ENCODE results near the gene PRR5L.

The PRR5L gene

DNA sequence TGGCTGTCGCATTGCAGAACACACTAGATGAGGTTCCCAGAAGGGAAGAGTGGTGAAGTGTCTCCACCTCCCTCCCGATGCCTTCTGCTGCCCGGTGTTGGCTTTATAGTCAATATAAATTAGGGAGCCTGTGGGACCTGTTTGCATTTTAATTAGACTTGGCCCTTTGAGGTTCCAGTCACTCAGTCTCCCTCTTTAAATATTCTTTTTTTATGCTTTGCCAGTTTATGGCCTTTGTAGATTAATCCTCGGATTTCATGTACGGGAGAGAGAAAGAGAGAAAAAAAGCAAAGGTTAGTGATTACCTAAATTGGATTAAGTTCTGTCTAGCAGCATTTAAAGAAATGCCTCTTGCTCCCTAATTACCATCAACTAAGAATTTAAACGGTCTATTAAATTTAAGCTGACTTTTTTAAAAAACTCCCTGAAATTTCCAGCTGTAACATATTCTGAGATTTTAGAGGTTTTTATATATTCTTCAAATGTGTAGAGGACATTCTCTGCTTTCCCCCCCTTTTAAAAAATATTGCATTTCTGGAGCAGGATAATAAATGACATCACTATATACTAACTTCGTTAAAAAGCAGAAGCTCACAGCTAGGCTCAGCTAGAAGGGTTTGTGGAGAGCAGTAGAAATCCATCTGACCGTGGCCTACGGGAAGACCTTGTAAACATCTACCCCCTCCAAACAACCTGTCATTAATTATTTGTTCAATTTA, 84.4 kb downstream of the PRR5L start:
- DNase-seq, result no peak

DNA sequence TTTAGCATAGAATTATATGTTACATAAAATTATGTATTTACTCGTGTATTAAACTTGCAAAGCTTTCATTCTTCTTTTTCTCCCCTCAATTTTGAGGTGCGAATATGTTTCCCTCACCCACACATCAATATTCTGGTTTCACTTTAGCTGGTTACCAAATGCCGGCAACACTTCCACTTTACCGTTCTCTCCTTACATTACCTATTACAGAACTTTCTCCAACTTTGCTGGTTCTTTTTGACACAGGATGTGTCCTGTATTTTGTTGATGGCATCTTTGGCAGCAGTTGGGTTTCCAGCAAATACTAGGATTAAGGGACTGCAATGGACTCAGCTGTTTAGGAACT, 84.9 kb downstream of the PRR5L start:
- DNase-seq, result no peak

DNA sequence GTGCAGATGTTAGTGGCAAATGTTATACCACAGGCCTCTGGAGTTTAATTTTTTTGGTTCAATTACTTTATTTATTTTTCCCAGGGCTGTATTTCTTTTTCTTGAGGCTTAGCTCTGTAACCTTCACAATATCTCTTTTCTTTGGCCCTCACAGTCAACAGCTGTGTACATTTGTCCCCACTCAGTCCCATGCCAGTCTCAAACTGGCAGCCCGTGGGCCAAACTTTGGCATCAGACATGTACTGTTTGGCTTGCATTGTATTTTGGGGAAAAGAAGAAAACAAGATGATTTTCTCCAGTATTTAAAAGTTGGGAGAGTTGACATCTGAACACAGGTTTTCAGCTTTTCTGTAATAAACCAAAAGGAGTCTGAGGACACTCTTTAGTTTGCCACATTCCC, 87.1 kb downstream of the PRR5L start:
- DNase-seq, result no peak

DNA sequence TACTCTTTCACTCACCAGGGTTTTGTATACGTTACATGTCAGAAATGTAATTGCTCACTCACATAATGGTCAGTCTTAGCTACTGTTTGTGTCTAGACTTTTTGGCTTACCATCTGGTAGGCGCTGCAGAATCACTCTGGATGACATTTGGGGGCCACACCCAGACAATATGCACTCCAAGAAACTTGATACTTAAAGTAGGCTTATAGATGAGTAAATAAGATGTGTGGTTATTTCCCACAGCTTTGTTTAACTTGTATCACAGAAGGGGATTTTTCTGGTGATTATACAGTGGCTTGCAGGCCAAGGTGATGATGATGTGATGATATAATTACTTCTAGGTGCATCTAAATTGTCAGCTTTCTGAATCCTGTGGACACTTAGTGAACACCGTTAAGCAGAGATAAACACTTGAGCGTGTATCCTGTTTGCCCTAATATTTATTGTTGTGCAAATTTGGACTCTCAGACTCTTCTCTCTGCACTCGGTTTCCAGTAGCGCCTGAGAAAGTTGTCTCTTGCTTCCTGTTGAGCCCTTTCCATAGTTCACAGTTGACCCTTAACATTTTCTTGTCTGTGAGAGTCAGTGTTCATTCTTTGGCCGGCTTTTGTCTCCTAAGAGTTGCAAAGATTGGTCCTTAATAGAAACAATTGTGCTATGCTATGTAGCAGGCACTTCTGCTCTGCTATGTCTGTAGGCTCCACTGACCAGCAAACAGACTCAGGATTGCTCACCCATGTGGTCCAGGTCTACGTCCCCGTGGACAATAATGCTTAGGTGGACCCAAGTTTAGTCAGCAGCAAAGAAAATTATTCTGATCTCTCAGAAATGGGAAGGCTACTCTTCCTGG, 89.3 kb downstream of the PRR5L start:
- DNase-seq, result no peak

DNA sequence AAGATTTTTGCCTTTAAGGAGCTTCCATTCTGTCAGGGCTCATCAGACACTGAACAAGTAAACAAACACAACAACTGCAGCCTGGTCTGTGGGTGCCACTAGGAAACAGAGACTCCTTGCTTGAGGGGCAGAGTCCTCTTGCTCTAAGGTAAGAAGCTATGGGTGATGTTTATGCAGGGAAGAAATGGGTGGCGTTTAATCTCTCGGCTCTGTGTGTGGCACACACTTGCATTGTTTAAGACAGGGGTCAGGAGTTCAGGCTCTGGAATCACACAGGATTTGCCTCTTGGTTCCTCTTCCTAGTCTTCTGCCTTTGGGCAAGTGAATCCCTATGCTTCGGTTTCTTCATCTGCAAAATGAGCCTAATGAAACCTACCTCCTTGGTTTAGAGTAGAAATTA, 90.3 kb downstream of the PRR5L start:
- DNase-seq, result no peak

DNA sequence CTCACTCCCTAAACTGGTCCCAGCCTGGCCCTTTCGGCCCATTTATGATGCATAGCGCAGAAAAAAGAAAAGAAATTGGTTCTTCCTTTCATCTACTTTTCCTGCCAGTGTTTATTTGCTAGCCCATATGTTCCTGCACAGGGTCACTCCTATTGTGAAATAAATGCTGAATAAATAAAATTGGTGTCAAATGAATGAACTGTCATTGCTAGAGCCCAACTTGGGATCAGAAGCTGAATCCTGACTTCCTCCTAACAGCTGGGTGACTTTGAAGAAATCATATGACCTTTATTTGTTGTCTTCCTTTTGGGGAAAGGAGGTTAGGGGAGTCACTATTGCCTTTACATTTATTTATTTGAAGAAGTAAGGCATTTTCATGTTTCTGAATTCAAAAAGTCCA, 92.0 kb downstream of the PRR5L start:
- no peak for DNase-seq

DNA sequence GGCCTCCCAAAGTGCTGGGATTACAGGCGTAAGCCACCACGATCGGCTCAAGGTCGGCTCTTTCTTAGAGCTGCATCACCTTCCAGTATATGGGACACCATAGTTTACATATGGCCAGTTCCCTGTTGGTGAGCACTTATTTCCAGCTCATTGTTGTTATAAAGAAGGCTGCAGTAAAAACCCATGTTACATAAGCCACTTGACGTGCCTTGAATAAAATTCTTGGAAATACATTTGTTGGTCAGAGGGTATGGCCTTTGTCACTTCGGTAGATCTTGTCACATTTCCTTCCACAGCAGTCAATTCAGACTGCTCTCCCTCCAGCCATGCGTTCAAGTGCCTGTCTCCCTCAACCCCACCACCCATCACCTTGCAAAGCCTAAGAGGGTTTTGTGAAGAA, 92.9 kb downstream of the PRR5L start:
- DNase-seq, result no peak

DNA sequence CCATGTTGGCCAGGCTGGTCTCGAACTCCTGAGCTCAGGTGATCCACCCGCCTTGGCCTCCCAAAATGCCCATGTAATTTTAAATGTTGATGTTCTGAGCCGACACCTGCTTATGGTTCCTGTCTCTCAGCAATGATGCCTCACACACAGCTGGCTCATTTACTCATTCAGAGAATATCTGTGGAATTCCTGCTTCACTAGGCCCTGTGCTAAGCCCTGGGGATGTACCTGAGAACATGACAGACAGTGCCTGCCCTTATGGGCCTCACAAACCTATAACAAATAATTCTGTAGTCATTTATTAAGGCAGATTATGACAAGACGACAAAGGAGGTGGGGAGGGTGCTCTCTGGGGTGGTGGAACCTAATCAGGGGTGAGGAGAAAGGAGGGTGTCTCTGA, 93.7 kb downstream of the PRR5L start:
- no peak for DNase-seq

DNA sequence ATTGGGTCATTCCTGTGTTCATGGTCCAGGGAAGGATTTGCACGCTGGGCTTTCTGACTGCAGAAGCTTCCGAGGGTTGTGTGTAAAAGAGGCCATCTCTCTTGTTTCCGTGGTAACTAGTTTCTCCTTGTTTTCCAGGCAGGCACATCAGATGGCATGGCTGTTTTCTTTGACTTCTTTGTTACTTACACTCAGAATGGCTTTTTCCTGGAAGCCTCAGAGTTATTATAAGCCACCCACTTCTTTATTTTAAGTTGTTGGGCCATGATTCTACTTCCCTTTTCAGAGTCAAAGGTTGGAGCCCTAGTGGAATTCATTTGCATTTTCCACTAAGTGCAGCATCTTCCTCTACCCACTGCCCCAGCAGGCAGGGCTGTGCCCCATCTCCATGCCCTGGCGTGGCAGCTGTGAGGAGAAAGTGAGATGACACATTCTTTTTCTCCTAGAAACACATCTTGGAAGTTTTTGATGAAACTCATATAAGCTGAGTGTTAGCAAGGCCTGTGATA, 94.9 kb downstream of the PRR5L start:
- no peak for DNase-seq

DNA sequence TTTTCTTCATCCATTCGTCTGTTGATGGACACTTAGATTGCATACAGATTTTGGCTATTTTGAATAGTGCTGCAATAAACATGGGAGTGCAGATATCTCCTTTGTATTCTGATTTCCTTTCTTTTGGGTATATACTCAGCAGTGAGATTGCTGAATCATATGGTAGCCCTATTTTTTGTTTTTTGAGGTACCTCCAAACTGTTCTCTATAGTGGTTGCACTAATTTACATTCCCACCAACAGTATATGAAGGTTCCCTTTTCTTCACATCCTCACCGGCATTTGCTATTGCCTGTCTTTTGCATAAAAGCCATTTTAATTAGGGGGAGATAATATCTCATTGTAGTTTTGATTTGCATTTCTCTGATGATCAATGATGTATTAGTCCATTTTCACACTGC, 96.1 kb downstream of the PRR5L start:
- no peak for DNase-seq

DNA sequence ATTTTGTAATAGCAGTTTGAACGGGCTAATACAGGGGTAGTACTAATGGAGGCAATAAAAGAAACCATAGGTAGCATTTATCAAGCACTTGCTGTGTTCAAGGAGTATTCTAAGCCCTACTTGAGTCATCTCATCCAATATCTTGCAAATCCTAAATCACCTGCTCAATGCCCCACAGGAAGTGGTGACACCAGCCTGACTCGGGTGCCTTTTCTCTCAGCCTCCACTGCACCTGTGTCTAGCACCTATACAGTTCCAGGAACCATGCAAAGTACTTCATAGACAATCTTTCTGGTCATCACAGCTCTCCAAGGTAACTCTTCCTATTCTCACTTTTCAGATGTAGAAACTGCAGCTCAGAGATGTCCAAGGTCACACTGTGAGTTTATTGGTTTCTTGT, 98.0 kb downstream of the PRR5L start:
- DNase-seq, result no peak

DNA sequence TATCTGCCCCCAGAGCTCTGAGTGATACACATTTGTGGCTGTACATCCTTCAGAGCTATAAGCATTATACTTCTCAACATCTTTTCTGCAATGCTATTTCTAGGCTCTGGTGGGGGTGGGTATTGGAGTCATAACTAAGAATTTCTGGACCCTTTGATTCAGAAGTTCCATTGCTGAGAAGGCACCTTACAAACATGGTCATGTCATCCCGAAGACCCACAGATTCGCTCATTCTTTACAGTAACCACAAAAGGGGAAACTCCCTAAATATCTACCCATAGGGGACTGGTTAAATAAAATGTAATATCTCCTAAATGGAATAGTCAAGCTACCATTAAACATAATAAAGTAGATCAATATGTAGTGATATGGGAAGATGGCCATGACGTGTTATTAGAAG, 98.8 kb downstream of the PRR5L start:
- DNase-seq, result no peak

DNA sequence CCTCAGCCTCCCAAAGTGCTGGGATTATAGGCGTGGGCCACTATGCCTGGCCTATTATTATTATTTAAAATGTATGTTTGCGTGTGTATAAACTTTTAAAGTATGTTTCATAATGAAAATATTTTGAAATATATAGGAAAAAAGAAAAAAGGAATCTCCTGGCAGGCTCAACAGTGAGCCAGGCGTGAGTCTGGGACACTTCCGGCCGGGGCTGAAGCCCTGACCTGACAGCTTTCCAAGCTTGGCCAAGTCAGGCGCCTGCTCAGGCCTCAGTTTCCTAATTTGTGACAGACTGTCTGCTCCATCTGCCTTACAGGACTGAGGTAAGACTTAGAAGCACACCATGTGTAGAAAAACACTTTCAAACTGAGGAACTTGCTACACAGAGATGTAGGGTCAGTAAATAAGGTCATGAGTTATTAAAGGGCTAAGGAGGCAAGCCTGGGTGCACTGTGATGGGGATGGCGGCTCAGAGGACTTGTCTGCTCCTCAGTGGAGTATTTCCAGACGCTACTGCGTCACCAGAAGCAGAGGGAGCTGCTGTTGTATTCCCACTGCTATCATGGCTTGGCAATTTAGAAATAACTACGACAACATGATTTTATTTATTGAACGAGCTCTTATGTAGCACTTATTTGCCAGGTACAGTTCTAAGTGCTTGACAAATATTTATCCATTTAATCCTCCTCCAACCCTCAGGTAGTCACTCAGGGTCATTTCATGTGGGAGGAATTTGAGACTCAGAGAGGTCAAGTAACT, 100.1 kb downstream of the PRR5L start:
- DNase-seq, result no peak

DNA sequence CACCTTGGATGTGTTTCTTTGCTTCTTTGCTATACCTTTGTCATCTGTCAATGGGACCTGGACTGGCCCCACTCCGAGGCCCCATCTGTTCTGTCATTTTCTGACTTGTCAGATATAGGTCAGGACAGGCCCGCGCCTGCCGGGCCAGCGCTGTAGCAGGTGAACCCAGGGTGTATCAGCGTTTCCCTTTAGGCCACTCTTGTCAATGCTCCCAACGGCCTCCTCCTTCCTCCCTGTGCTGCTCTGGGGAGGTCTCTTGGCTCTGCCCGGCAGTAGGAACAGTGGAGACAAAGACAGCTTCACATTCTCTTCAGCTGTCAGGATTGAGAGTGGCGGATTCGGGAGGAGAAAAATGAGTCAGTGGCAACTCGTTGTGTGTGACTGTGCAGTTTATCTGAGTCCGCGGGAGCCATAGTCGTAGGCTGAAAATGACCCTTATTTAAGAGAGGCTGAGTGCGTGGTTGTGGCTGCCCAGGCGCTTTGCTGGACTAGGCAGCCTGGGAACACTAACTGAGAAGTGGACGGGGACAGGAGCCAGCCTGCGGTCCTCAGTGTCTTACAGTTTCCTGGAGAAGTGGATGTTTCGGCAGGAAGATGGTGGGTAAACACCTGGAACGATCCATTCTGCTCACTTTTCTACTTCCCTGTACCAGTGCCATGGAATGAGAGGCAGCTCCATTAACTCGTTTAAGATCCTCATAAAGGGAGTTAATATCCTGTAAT, 102.3 kb downstream of the PRR5L start:
- no peak for DNase-seq

DNA sequence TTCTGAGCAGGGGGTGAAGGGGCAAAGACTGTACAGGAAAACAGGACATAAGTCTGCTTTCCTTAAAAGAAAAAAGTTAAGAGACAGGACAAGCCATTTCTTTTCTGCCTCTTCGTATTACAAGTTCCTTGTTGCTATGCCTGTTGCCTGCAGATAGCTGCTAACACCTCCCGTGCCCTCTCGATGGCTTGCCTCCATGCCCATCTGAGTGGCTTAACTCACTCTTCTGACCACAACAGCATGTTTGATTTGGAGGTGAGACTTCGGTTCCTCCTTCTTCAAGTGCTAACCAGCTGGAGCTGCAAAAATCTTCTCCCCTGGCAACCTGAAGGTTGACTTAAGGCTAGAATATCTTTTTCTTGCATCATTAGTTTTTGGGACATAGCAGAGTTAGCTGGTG, 103.1 kb downstream of the PRR5L start:
- DNase-seq, result no peak

DNA sequence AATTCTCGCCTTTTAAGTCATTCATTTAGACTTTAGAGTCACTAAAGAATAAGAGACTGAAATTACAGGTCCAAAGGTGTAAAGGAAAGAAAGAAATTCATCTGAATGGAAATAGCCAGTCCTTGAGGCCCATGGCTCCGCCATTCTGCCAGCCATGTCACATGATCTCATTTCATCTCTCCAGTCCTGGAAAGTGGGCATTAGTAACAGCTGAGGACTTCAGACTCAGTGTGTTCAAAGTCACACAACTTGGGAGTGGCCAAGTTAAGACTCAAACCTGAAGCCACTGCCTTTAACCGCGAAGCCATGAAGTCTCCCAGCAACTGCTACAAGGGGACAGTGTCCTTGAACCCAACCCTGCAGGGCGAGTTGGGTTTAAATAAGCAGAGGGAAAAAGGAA, 103.7 kb downstream of the PRR5L start:
- no peak for DNase-seq

DNA sequence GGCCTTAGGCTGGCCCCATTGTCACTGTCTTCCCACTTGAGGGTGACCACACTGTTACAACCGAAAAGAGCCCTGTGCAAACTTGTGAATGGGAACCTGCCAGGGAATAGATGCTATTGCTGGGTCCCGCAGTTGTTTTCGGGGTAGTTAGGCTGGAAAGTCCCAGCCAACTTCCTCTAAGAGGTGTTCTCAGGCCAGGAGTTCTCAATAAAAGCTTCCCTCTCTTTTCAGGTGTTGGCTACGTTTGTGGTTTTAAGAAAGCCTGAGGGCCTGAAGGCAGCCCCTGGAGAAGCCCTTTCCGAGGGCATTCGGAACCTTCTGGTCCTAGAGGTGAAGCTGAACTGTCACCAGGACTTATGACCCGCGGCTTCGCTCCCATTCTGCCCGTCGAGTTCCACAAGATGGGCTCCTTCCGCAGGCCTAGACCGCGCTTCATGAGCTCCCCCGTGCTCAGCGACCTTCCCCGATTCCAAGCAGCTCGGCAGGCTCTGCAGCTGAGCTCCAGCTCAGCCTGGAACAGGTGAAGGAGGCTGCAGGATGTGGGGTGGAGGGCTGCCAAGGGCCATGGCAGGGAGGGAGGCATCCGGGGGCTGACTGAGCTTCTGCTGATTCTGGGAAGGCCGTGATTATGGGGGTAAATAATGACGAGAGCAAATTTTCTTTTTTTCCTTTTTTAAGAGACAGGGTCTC, 104.8 kb downstream of the PRR5L start:
- DNase-seq, result no peak

DNA sequence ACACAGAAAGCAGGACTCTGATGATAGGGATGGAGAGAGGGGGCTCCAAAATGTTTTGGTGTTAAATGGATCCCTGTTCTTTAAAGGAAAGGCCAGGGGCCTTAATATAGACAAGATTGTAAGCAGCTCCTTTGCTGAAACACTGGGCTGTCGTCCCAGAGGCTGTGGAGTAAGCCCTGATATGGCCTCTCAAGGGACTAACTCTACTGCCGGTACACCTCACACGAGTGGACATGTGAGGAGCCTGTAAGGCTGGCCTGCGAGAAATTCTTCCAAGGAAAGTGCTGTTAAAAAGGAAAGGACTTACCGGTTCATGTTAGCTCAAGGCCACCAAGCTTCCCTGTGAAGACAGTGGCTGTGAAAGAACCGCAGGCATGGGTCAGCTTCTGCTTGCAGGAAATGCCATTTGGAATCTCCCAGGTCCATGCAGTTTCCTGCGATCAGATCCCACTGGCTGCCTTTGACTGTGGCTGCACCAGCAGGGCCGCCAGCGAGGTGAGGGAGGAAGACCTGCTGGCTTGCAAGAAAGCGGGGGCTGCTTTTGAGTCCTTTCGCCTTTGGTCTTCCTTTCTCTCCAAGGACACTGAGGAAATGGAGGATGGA, 106.6 kb downstream of the PRR5L start:
- DNase-seq, result no peak

DNA sequence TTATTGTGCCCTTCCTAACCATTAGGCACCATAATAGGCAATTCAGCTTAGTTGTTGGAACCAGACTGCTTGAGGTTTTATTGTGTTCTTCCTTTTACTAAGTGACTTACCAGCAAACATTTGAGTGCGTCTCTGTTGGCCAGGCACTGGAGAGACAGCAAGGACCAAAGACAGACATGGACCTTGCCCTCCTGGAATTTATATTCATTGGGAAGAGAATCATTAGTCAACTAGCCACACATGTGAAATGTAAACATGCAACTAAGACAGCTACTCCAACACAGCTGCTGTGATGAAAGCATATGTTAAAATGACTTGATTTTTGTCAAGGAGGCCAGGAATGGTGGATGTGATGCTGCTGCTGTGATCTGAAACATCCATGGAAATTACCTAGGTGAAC, 107.6 kb downstream of the PRR5L start:
- no peak for DNase-seq

DNA sequence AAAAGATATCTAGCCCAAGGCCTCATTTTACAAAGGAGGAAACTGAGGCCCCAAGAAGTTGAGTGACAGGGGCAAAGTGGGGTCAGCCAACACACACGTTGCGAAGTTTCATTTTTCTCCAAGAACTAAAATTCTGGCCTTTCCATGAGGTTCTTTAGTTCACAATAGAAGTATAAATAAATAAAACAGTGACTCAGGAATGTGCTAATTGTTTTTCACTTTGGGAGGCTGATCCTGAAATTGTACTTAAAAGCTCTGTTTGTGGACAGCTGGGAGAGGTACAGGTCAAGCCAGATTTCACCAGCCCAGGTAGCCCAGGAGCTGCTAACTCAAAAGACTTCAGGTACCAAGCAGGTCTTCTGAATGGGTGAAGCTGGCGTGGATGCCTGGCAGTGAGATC, 108.7 kb downstream of the PRR5L start:
- DNase-seq, result no peak

DNA sequence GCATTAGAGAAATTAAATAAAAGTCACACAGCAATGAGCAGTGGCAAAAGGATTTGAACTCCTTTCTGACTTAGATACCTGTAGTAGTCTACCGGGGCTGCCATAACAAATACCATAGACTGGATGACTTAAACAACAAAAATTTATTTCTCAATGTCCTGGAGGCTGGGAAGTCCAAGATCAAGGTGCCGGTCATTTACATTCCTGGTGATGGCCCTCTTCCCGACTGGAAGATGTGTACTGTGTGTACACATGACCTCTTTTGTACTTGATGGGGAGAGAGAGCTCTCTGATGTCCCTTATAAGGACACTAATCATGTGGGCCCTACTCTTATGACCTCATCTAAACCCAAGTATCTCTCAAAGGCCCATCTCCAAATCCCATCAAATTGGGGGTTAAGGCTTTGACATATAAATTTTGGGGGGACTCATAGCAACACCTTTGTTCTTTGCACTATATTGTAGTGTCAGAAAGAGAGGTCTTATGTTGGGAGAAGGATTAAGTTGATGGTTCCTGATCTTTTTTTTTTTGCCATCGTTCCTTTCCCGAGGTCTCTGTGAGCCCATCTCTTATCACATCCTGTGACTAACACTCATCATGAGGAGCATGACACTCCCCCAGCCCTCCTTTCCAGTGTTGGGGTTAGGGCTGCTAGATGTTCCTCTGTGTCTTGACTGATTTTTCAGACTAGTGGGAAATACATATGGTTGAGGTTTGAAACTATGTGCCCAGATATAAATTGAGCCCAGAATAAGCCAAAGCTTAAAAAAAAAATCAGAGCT, 109.7 kb downstream of the PRR5L start:
- DNase-seq, result no peak

All from retina (tissue), 1 donor.